HG03354 (cell line): ENCODE data around the gene PNPLA1.
"Not testable (repeated sequence)": the region's sequence is repeated elsewhere in the genome, so short reads cannot be mapped to it uniquely, and the experiment has no call there.

Experiments used
- ATAC-seq: cut with Tn5 transposase; IDR thresholded peaks from one replicate; pipeline ENCODE4 v1.9.1; 2021; ENCODE audit warnings: mild to moderate bottlenecking; ENCODE audit not compliant: unreplicated experiment, poor library complexity, severe bottlenecking

The PNPLA1 gene

DNA sequence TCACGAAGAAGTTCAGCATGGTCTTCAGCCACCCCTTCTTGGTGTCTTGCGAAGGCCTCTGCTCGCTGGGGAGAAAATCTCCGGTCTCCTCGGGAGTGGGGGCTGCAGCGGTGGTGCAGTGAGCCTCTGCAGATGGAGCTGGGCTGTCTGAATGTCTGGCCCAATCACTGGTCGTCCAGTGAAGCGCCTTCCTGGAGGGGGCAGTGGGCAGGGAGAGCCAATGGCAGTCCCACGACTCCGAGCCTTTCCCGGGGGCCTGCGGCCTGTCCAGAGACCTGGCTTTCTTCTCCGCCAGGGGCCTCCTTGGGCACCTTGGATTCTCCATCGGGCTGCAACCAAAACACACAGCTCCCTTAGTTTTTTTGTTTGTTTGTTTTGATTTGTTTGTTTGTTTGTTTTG lies 60.5 kb downstream of the PNPLA1 start:
- ATAC-seq: no peak

DNA sequence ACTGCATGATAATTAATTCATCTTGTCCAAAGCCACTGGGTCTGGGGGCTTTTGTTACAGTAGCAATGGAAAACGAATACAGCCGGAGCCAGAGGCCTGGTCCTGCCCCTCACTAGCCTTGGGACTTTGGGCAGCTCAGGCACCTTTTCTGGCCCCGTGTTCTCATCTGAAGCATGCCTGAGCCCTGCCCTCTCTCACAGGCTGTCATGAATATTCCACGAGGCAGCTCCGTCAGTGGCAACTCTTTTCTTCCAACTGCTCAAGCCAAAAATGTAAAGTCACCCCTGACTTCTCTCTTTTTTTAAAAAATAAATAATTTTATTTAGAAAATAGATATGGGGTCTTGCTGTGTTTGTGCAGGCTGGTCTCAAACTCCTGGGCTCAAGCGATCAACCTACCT lies 61.5 kb downstream of the PNPLA1 start:
- no peak for ATAC-seq

DNA sequence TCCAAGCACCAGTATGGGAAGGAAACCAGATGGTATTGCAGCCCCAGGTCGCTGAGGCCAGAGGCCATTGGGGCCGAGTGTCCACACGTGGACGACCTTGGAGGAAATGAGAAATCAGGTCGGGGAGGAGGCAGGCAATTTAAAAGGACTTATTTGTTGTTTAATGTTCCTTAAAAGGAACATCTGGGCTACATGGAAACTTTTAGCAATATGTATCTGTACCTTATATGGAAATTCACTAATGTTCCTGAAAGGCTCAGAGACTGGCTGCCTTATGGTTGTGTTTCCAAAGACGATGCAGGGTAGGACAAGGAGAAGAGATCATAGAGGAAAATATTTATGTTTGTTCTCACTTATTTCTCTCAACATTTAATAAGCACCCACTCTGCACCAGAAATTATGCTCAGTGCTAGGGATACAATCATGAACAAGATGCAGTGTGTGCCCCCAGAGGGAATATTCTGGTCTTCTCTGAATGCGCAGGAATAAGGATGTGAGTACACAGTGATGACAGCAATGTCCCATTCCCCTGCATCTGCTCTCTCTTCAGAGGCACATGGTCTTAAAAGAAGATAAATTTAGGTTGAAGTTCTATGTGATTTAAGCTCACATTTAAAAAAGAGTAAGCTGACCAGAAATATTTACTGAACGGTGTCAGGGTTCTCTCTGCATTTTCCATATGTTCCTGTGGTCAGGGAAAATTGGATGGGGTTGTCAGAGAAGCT lies 63.5 kb downstream of the PNPLA1 start:
- ATAC-seq: no peak

DNA sequence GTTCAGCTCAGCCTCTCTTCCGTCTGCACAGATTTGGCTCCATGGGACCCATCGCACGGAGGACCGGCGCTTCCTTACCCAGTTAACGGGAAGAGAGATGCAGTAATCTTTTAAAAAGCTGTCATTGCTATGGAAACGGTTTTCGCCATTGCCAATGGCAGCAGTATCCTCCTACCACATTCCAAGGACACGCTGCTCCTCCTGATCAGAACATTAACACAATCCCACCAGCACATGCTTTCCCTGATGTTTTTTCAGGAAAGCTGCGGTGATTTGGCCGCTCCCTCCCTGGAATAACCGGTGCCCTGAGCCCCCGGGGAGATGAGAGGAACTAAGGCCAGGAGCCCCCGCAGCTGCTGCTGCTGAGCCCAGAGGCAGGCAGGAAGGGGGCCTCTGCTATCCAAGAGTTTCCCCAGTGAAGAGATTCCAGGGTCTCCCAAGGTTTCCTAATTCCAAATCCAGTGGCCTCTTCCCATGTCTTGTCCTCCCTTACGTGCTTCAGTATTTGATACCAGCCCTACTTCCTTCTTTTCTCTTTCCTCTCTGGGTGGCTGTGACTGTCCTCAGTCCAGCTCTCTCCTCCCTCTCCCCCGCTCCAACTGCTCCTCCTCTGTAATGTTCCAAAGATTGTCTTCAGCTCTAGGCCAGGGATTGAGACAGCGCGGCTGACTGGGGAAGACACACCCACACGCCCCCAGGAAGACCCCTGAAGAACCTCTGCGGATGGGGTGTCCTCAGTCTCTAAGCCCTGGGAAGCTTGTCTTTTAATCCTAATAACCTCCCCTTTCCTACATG lies 64.3 kb downstream of the PNPLA1 start:
- ATAC-seq: no peak

DNA sequence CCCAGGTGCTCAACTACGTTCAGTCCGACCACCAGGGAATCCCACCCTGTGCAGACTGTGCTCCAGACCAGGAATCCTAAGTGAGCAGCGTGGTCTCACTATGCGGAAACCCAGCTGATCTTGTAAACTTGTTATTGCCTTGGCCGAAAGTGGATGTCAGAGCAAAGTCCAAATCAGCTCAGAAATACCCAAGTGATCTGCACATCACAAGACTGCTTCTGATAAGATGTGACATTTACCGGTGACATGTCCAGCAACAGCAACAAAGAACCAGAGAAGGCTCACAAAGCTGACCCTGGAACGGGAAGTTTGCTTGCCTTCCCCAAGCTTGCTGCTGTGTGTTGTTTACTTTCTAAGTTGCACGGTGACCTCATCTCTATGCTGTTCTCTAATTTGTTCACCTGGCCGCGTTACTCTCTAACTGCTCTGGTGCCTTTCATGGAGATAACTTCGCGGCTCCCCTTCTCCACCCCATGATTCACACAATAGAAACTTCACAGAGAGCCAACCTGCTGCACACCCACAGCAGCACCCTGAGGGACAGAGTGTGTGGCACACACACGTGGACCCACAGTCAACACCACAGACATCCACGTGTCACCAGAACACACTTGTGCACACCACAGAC lies 65.1 kb downstream of the PNPLA1 start:
- ATAC-seq: no peak

DNA sequence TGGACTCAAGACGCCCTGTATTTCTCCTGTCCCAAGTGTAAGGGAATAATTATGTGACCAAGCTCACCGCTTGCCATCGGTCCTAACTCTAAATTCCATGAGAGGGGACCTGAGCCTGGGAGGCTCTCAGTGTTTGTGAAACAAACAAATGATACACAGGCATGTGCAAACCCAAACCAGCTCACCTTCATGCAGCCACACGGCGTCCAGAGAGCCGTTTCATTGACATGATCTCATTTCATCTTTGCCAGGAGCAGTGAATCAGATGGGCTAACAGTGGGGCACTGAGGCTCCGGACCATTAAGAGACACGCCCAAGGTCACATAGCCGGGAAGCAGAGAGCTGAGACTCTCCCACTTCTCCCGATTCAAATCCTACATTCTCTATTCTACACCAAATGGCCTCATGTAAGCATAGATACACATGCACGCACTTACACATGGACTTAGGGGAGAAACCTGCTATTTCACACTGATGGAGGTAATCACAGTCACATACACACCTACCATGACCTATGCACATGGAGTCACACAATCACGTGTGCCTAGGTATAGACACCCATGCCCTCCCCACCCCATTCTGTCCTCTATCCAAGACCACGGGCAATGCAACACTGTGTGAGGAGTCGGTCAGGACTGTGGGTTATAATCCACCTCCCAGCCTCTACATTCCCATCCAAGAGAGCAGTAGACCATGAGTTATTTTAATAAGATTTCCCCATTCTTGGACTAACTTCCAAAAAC lies 65.8 kb downstream of the PNPLA1 start:
- ATAC-seq: no peak

DNA sequence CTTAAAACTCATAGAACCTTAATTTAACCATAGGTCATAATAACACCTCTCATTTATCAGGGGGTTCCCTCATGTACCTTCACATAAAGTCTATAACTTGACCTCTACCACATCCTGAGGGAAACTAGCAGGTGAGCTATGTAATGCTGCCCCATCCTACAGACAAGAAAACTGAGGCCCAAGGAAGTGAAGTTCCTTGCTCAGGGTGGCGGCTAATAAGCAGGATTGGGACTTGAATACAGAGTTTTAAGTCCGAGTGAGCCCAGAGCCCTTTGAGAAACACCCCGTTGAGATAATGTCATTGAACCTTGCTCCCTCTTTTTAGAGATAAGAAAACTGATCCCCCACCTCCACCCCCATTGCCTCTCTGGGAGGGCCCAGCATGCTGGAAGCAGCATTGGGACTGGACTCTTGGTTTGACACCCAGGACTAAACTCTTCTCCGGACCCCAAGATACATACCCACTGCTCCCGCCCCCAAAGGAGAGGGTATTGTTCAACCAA lies 66.4 kb downstream of the PNPLA1 start:
- no peak for ATAC-seq

DNA sequence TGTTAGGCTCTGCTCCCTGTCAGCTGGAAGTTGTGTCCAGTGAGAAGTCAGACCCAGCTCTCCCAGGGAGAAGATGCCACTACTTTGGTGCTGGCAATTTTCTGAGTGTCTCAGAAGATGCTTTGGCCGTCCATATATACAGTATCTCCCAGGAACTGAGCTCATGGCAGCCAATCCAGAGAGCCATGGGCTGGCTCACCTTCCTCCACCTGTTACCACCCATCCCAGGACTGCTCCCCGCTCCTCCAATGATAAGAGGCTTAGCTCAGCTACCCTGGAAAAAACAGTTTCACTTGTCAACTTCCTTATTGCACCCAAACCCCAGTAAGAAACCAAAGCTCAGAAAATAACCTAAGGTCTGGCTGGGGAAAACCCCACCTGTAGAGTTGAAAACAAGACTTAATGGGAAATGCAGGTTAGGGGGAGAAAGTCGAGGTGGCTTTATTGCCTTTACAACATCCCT lies 67.0 kb downstream of the PNPLA1 start, which contains the start of gene BNIP5:
BNIP5 (minus strand) TSS at position 110 of the 463 bp plus-strand sequence. CDS start 6,198 bp downstream, outside the sequence.
- no peak for ATAC-seq

DNA sequence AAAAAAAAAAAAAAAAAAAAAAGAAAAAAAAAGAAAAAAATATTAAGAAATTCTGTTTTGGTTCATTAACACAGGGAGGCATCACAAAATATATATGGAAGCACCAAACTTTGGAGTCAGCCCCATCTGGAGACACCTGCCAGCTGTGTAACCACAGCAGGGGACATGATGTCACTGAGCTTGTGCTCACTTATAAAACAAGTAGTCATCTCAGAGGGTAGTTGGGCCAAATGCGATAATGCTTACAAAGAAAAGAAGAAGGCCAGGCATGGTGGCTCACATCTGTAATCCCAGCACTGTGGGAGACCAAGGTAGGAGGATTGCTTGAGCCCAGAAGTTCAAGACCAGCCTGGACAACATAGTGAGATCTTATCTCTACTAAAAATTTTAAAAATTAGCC lies 68.0 kb downstream of the PNPLA1 start:
- ATAC-seq: no peak

DNA sequence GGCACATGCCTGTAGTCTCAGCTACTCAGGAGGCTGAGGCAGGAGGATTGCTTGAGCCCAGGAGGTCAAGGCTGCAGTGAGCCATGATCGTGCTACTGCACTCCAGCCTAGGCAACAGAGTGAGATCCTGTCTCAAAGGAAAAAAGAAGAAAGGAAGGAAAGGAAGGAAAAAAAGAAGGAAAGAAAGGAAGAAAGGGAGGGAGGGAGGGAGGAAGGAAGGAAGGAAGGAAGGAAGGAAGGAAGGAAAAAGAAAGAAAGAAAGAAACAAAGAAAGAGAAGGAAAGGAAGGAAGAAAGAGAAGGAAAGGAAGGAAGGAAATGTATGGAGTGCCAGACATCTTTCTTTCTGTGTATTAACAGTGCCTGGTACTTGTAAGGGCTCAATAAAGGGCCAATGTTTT lies 68.4 kb downstream of the PNPLA1 start:
- not testable (repeated sequence) for ATAC-seq

DNA sequence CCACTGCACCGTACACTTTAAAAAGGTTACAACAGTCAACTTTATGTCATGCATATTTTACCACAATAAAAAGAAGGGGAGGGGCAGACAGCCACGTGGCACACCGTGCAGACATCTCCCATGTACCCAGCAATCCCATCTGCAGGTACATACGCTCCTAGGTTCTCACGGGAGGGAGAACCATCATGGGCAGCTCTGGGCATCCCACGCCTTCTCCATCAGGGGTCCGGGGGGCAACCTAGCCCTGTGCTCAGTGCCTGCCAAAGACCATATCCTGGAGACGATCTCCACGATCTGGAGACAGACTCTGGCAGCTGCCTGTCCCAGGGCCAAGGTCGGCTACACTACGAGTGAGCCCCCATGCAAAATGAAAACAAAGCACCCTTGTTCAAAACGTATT lies 69.3 kb downstream of the PNPLA1 start:
- ATAC-seq: no peak

DNA sequence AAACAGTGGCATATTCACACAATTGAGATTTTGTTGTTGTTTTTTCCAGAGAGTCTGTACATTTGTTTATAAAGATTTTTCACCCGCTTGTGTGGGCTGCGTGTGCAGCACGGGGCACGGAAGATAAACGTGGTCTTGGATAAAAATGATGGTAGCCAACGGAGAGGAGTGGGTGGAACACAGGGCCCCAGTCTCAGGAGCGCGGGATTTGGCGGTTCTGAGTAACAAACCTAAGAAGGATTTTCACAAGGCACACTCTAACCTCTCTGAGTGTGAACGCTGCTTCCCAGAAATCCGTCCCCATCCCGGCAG lies 70.4 kb downstream of the PNPLA1 start:
- ATAC-seq: no peak

DNA sequence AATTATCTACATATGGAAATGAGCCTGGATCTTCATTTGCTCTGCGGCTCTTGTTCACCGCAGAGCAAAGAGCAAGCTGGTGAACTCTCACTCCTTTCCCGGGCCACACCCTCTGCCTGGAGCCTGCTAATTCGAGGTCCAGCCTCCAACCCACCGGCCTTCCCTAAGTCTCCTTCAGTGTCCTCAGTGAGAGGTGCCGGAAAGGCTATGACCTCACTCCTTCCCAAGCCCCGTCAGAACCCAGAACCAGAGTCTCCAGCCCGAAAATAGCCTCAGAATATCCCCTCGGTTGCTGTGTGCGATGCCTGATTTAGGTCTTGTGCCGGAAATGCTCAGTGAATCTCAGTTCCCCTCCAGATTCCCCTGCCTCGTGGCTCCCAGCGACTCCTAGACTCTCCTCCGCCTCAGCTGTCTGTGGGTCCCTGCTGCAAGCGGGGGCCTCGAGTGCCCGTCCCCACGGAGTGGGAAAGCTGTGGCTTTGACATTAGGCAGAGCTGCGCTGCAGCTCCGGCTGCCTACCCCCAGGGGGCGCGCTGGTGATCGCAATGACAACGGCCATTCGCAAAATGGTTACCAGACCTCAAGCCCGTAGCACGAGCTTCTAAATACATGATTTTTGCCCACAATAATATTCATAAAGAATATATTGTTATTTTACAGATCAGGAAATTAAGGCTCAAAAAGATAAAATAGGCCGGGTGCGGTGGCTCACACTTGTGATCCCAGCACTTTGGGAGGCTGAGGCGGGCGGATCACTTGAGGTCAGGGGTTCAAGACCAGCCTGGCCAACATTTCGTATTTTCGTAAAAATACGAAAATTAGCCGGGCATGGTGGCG lies 71.0 kb downstream of the PNPLA1 start:
- ATAC-seq: peak; percentile 58

DNA sequence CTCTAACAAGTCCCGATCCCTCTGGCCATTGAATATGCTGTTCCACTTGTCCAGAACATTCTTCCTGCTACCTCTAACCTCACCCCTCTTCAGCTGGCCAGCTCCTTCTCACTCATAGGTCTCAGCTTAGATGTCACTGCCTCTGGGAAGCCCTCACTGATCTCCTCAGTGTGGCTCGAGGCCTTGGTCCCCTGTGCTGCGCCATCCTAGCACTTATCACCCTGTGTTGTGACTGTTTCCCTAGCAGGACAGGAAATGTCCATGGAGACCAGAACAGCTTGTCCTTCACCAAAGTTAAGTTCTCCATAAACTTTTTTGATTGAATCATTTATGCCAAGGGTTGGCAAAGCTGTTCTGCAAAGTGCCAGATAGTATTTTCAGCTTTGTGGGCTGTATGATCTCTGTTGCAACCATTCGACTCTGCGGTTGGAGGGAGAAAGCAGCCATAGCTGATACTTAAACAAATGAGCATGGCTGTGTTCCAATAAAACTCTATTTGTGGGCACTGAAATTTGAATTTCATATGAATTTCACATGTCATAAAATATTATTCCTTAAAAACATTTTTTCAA lies 73.3 kb downstream of the PNPLA1 start:
- no peak for ATAC-seq

DNA sequence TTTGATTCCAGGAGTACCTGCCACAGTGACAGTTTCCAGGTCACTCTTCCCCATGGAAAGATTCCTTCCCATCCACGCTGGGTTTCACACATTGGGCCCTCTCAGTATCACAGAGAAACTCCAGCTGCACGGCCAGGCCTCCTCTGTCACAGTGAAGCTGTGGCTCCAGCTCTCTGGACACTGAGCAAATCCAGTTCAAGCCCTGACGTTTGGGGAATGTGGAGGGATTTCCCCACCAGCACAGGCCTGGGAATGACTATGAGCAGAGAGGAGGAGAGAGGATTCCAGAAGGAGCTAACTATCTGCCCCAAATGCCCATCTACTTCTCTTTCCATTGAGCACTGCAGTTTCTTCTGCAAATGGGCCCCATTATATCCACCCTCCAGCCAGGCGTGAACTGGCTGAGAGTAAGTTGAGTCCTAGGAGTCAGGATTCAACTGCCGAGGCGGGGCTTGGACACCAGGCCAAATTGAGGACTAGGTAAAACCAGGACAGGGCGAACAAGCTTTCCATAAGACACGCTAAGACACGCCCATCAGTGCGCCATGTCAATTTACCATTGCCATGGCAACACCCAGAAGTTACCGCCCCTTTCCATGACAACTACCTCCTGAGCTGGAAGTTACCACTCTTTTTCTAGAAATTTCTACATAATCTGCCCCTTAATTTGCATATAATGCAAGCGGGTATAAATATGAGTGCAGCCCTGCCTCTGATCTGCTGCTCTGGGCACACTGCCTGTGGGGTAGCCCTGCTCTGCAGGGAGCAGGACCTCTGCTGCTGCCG lies 76.0 kb downstream of the PNPLA1 start:
- no peak for ATAC-seq

DNA sequence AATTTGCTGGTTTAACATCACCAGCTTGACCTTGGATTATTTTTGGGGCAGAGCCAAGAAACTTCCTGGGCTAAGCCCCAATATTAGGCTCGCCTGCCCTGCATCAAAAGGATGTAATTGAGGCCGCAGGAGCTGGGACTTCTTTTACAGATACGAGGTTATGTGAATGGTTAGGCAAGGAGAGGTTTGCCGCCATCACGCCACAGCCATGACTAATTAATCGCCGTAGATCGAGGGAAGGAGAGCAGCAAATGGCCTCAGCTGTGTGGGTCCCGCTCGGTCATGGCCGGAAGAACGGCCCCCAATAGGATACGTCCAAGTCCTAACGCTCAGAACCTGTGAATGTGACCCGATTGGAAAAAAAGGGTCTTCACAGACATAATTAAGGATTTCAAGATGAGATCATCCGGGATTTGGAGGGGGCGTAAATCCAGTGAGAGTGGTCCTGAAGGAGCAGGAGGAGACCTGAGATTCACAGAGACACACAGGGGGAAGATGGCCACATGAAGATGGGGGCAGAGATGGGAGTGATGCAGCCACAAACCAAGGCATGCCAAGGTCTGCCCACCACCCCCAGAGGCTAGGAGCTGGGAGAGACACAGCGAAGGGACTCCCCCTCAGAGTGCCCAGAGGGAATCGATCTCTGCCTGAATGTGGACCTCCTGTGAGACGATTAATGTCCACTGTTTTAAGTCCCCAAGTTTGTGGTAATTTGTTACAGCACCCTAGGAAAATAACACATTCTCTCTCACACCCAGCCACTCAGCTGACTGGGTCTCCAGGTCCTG lies 76.8 kb downstream of the PNPLA1 start:
- no peak for ATAC-seq

DNA sequence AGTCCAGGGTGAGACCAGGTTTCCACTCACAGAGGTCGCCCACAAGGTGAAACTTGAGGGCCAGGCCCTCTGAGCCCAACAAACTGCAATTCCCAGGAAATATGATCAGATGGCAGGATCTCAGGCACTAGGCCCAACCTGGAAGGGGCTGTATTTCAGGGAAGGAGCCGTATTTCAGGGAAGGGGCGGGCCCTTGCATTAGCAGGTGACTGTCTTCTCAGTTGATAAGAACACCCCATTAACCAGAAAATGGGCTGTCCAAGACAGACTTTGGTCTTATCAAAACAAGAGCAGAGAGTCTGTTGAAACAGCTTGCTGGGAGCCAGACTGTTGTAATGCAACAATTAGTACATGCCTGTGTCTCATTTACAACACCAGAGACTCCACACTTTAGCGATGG lies 77.8 kb downstream of the PNPLA1 start:
- no peak for ATAC-seq
